ENCODE results near the gene VAC14. TPM values are rescaled to one million over a fixed set of nuclear protein-coding genes. Genes with fewer than 3 reads are reported as not detected.

VAC14 gene
- total and polyA plus RNA-seq, 2 of the 8 experiments (the other 6 are each of a cell fraction or from before 2014, with no cell fraction given): 56.0 to 108 TPM

- Histone ChIP-seq H3K27ac (ENCODE audit: low read depth, low read length) (no peak overlapping the region), H4K20me1 (replicated peaks in 1 of 2; ENCODE audit: control insufficient read depth in 1 of 2, insufficient read depth in 2 of 2, low read length in 2 of 2) (peaks cover 2 to 5% of the 10 kb centered on the region in 2 experiments), H4K5ac (ENCODE audit: insufficient read length, low read depth, low read length) (no peak overlapping the region), H2BK5ac (ENCODE audit: low read depth, low read length) (no peak overlapping the region), H4K8ac (ENCODE audit: extremely low read depth, insufficient read depth, low read length) (no peak overlapping the region), H3K4me1 (replicated peaks in 1 of 4; ENCODE audit: control insufficient read depth in 3 of 4, insufficient read depth in 4 of 4, low read length in 3 of 4) (peaks cover 0 to 10% (median 2%) of the 10 kb centered on the region in 4 experiments; a peak in 2 of 7 replicates), H2AFZ (ENCODE audit: low read length) (no peak overlapping the region), H2AK5ac (ENCODE audit: low read depth, low read length) (no peak overlapping the region), H2BK12ac (ENCODE audit: low read depth, low read length) (no peak overlapping the region), H2BK15ac (ENCODE audit: low read length) (no peak overlapping the region), H3K79me1 (ENCODE audit: low read depth, low read length) (peaks cover 2% of the 10 kb centered on the region; the same call in 1 of the 2 replicates), H3K18ac (ENCODE audit: extremely low read depth, low read length) (no peak overlapping the region; the same call in 1 of the 2 replicates), H3K36me3 (ENCODE audit: control insufficient read depth in 2 of 4, insufficient read depth in 4 of 4, low read length in 3 of 4) (peaks cover 0 to 14% (median 8%) of the 10 kb centered on the region in 4 experiments; a peak in 3 of 8 replicates), H3K4me2 (ENCODE audit: insufficient read depth in 1 of 2, low read depth in 2 of 2, low read length in 2 of 2) (no peak overlapping the region), H3K9me3 (ENCODE audit: insufficient read depth in 2 of 2, low read depth in 1 of 2, low read length in 1 of 2) (no peaks in the 10 kb centered on the region), H3K14ac (ENCODE audit: insufficient read length) (no peak overlapping the region), H3K79me2 (ENCODE audit: control insufficient read depth in 1 of 2, insufficient read depth in 2 of 2, low read length in 2 of 2) (no peaks in the 10 kb centered on the region), H3K27me3 (replicated peaks in 1 of 4; ENCODE audit: control insufficient read depth in 3 of 4, extremely low read depth in 1 of 4, insufficient read depth in 3 of 4, low read length in 3 of 4) (no peaks in the 10 kb centered on the region), H3K23me2 (ENCODE audit: low read depth, low read length) (no peaks in the 10 kb centered on the region), H3K23ac (ENCODE audit: insufficient read length) (no peak overlapping the region), H3K56ac (replicated peaks; ENCODE audit: insufficient read length, low read depth, low read length) (no peak overlapping the region), H4K91ac (replicated peaks; ENCODE audit: insufficient read length, low read length) (no peak overlapping the region), H2BK20ac (ENCODE audit: low read length) (no peak overlapping the region), H3K9ac (replicated peaks in 1 of 4; ENCODE audit: extremely low read depth in 1 of 4, low read depth in 3 of 4, low read length in 3 of 4) (no peak overlapping the region), H3K4me3 (ENCODE audit: extremely low read depth in 1 of 4, insufficient read depth in 2 of 4, low read depth in 3 of 4, low read length in 4 of 4) (no peak overlapping the region), H2BK120ac (replicated peaks; ENCODE audit: low read depth, low read length) (no peak overlapping the region), H3K4ac (replicated peaks; ENCODE audit: insufficient read length, low read depth, low read length) (no peak overlapping the region)
- WGBS, 2 experiments (ENCODE audit: extremely low coverage in 1 of 2, insufficient coverage in 1 of 2, insufficient read length in 1 of 2, insufficient replicate concordance in 2 of 2, low coverage in 1 of 2, low lambda C conversion rate in 2 of 2, missing lambda C conversion rate in 1 of 2): 73% methylated on average over 3 of the region's 3 CpGs; no CpG with 5 or more reads in 1 of the 2 experiments
- CTCF ChIA-PET (ENCODE audit: partially characterized antibody): interaction anchor here (0.7 to 3.6 kb wide), 7 partner anchors 10 to 193 kb away, joined by 3 to 39 read pairs (median 6); no protein-coding TSS in a partner anchor
- POLR2A ChIA-PET (ENCODE audit: partially characterized antibody): interaction anchor here (1.6 to 1.9 kb wide), 2 partner anchors 10 to 22 kb away, joined by 4 to 5 read pairs; no protein-coding TSS in a partner anchor
- no peak for TF ChIP-seq MAX (IDR thresholded peaks at IDR 0.05)
- no peak for FAIRE-seq
- DNase-seq (ENCODE audit: low read depth in 1 of 2, low spot score in 2 of 2): no peak
Observed at GRCh38 chr16:70760221-70760620, 40.7 kb downstream of the VAC14 start.
